Naive B cell (primary cell): Measurements from ENCODE around the gene ZBTB2. TPM values are rescaled to one million over a fixed set of nuclear protein-coding genes. Genes with fewer than 3 reads are reported as not detected.
"Not testable (repeated sequence)": the region's sequence is repeated elsewhere in the genome, so short reads cannot be mapped to it uniquely, and the experiment has no call there.

Experiments
- ATAC-seq, 2 donors: fragments of 150-1000 bp; cut with Tn5 transposase; 2 replicates each; pipeline ENCODE4 v1.10.0; 2021; ENCODE audit warnings: low read depth in 2 of 2, mild to moderate bottlenecking in 2 of 2, moderate library complexity in 2 of 2
- DNase-seq: peaks from one replicate; pipeline ENCODE4 v3.0.0; 2022
- H3K27ac Mint-ChIP-seq, 6 donors: one replicate each; pipeline ENCODE4 v1.8.0; 2020 to 2022; ENCODE audit warnings: mild to moderate bottlenecking in 6 of 6, mixed read lengths in 6 of 6, moderate library complexity in 5 of 6, inconsistent platforms in 2 of 6
- H3K27me3 Mint-ChIP-seq, 3 donors: one replicate each; pipeline ENCODE4 v1.8.0; 2021 to 2022; ENCODE audit warnings: mixed read lengths in 3 of 3, mild to moderate bottlenecking in 1 of 3
- H3K36me3 Mint-ChIP-seq, 2 donors: one replicate each; pipeline ENCODE4 v1.8.0; 2020 to 2022; ENCODE audit warnings: mixed read lengths in 2 of 2, inconsistent platforms in 1 of 2, mild to moderate bottlenecking in 1 of 2
- H3K4me1 Mint-ChIP-seq, 3 donors: one replicate each; pipeline ENCODE4 v1.8.0; 2020 to 2022; ENCODE audit warnings: mixed read lengths in 3 of 3, inconsistent platforms in 1 of 3, mild to moderate bottlenecking in 1 of 3, moderate library complexity in 1 of 3
- H3K4me3 Mint-ChIP-seq, 8 donors: one replicate each; pipeline ENCODE4 v1.8.0; 2020 to 2022; ENCODE audit warnings: mild to moderate bottlenecking in 8 of 8, mixed read lengths in 8 of 8, moderate library complexity in 8 of 8, inconsistent platforms in 2 of 8
- H3K9me3 Mint-ChIP-seq, 7 donors: one replicate each; pipeline ENCODE4 v1.8.0; 2020 to 2022; ENCODE audit warnings: mixed read lengths in 7 of 7, mild to moderate bottlenecking in 5 of 7, inconsistent platforms in 2 of 7, moderate library complexity in 1 of 7
- polyA plus RNA-seq, 6 donors: library from polyadenylated mRNA; unstranded; fragments of 300-500 nt; fragmentation: Illumina TruSeq; gene quantifications; one replicate each; pipeline ENCODE4 v1.2.3, GENCODE V29; 2021; ENCODE audit warnings: low read depth in 6 of 6

Gene ZBTB2
- polyA plus RNA-seq, 6 donors from 2014 or later: 11.6 to 22.7 (median 14.5) TPM

DNA sequence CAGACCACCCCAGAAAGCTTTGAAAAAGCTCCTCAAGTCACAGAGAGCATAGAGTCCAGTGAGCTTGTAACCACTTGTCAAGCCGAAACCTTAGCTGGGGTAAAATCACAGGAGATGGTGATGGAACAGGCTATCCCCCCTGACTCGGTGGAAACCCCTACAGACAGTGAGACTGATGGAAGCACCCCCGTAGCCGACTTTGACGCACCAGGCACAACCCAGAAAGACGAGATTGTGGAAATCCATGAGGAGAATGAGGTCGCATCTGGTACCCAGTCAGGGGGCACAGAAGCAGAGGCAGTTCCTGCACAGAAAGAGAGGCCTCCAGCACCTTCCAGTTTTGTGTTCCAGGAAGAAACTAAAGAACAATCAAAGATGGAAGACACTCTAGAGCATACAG is 39.6 kb downstream of the ZBTB2 start:
- Mint-ChIP-seq H3K27me3 (no peaks in the 10 kb centered on the region), H3K4me3 (no peak overlapping the region), H3K9me3 (no peaks in the 10 kb centered on the region), H3K36me3 (peaks cover 0 to 20% of the 10 kb centered on the region in 2 donors), H3K4me1 (peaks cover 0 to 5% (median 0%) of the 10 kb centered on the region in 3 donors), H3K27ac (no peak overlapping the region)
- ATAC-seq: no peak
- no peak for DNase-seq

DNA sequence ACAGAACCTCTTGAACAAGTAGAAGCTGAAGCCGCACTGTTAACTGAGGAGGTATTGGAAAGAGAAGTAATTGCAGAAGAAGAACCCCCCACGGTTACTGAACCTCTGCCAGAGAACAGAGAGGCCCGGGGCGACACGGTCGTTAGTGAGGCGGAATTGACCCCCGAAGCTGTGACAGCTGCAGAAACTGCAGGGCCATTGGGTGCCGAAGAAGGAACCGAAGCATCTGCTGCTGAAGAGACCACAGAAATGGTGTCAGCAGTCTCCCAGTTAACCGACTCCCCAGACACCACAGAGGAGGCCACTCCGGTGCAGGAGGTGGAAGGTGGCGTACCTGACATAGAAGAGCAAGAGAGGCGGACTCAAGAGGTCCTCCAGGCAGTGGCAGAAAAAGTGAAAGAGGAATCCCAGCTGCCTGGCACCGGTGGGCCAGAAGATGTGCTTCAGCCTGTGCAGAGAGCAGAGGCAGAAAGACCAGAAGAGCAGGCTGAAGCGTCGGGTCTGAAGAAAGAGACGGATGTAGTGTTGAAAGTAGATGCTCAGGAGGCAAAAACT is 40.1 kb downstream of the ZBTB2 start:
- H3K4me1 Mint-ChIP-seq: peaks cover 0 to 5% (median 0%) of the 10 kb centered on the region in 3 donors
- H3K4me3 Mint-ChIP-seq: no peak overlapping the region
- no peaks in the 10 kb centered on the region for H3K27me3 Mint-ChIP-seq
- peaks cover 0 to 20% of the 10 kb centered on the region in 2 donors for H3K36me3 Mint-ChIP-seq
- DNase-seq (no peak), ATAC-seq (no peak)
- H3K9me3 Mint-ChIP-seq: no peaks in the 10 kb centered on the region
- peak overlapping the region in 2 of 6 donors; percentile 44 to 86 for H3K27ac Mint-ChIP-seq

GRCh38 chr6:151350442-151351145 is 40.8 kb downstream of the ZBTB2 start:
- no peak for ATAC-seq
- H3K27ac Mint-ChIP-seq: peak overlapping the region in 2 of 6 donors; percentile 44 to 86

DNA sequence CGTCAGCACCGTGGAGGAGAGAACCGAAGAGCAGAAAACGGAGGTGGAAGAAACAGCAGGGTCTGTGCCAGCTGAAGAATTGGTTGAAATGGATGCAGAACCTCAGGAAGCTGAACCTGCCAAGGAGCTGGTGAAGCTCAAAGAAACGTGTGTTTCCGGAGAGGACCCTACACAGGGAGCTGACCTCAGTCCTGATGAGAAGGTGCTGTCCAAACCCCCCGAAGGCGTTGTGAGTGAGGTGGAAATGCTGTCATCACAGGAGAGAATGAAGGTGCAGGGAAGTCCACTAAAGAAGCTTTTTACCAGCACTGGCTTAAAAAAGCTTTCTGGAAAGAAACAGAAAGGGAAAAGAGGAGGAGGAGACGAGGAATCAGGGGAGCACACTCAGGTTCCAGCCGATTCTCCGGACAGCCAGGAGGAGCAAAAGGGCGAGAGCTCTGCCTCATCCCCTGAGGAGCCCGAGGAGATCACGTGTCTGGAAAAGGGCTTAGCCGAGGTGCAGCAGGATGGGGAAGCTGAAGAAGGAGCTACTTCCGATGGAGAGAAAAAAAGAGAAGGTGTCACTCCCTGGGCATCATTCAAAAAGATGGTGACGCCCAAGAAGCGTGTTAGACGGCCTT is 41.6 kb downstream of the ZBTB2 start:
- DNase-seq: no peak
- H3K4me3 Mint-ChIP-seq: no peak overlapping the region
- H3K36me3 Mint-ChIP-seq: peaks cover 0 to 20% of the 10 kb centered on the region in 2 donors
- H3K27ac Mint-ChIP-seq: peak overlapping the region in 1 of 6 donors; percentile 39
- peaks cover 0 to 5% (median 0%) of the 10 kb centered on the region in 3 donors for H3K4me1 Mint-ChIP-seq
- no peak for ATAC-seq
- H3K27me3 Mint-ChIP-seq: no peaks in the 10 kb centered on the region
- no peaks in the 10 kb centered on the region for H3K9me3 Mint-ChIP-seq

More at GRCh38 chr6:151350442-151351145, 40.8 kb downstream of the ZBTB2 start:
- peaks cover 0 to 20% of the 10 kb centered on the region in 2 donors for H3K36me3 Mint-ChIP-seq
- peaks cover 0 to 5% (median 0%) of the 10 kb centered on the region in 3 donors for H3K4me1 Mint-ChIP-seq
- no peak overlapping the region for H3K4me3 Mint-ChIP-seq
- DNase-seq: no peak
- no peaks in the 10 kb centered on the region for H3K9me3 Mint-ChIP-seq
- no peaks in the 10 kb centered on the region for H3K27me3 Mint-ChIP-seq

DNA sequence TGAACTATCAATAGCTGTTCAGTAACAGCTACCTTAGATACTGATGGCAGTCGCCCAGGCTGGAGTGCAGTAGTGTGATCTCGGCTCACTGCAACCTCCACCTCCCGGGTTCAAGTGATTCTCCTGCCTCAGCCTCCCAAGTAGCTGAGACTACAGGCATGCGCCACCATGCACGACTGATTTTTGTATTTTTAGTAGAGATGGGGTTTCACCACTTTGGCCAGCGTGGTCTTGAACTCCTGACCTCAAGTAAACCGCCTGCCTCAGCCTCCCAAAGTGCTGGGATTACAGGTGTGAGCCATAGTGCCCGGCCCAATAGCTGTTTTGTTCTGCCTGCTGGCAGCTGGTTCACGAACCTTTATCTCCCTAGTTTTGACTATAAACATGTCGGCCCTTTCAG is 48.6 kb downstream of the ZBTB2 start:
- not testable (repeated sequence) for H3K4me1 Mint-ChIP-seq, ATAC-seq, H3K27ac Mint-ChIP-seq, H3K9me3 Mint-ChIP-seq, DNase-seq, H3K4me3 Mint-ChIP-seq, H3K36me3 Mint-ChIP-seq, H3K27me3 Mint-ChIP-seq

DNA sequence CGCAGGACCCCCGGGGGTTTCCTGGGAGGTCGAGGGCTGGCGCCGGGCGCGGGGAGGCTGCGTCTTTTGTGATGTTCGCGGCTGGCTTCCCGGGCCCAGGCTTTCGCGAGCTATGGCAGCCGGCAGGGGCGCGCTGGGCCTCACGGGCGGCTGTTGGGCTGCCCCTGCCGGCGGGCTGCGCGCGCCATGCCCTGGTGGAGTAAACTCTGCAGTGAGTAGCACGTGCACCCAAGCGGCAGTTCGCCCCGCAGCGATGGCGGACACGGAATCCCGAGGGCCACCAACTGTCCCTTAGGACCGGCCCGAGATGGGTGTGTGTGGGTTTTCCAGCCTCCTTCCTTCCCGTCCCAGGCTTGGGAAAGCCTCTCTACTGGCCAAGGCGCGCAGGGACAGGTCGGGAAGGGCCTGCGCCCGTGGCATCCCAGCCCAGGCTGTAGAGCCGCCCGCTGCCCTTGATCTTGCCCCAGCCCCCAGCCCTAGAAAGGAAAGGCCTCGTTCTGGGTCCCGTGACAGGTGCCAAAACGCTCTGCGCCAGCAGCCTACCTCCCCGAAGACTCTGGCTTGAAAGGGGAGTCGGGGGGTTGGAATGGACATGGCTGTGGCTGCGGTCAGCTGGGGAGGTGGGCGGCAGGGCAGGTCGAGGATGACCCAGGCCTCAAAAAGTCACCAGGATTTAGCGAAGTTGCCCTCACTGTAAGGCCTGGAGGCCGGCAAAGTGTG is 49.7 kb downstream of the ZBTB2 start:
- H3K36me3 Mint-ChIP-seq: no peaks in the 10 kb centered on the region
- H3K4me3 Mint-ChIP-seq: no peak overlapping the region
- ATAC-seq (no peak), DNase-seq (no peak)
- no peaks in the 10 kb centered on the region for H3K4me1 Mint-ChIP-seq
- no peak overlapping the region for H3K27ac Mint-ChIP-seq
- H3K9me3 Mint-ChIP-seq: no peaks in the 10 kb centered on the region
- no peaks in the 10 kb centered on the region for H3K27me3 Mint-ChIP-seq

GRCh38 chr6:151340219-151340978 is 51.0 kb downstream of the ZBTB2 start:
- H3K4me3 Mint-ChIP-seq: no peak overlapping the region

DNA sequence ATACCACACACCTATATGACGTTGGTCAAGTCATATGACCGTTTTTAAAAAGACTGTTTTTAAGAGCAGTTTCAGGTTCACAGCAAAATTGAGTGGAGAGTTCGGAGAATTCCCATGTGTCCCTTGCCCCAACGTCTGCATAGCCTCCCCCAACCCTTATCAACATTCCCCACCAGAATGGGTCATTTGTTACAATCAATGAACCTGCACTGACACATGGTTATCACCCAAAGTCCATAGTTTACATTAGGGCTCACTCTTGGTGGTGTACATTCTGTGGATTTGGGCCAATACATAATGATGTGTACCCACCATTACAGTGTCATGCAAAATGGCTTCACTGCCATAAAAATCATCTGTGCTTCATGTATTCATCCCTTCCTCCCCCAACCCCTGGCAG is 52.0 kb downstream of the ZBTB2 start:
- H3K9me3 Mint-ChIP-seq: peaks cover 0 to 2% (median 0%) of the 10 kb centered on the region in 7 donors
- peak overlapping the region in 1 of 8 donors; percentile 10 for H3K4me3 Mint-ChIP-seq
- H3K4me1 Mint-ChIP-seq: peaks cover 0 to 4% (median 3%) of the 10 kb centered on the region in 3 donors
- H3K27ac Mint-ChIP-seq: no peak overlapping the region
- no peaks in the 10 kb centered on the region for H3K27me3 Mint-ChIP-seq
- no peak for ATAC-seq
- H3K36me3 Mint-ChIP-seq: no peaks in the 10 kb centered on the region
- no peak for DNase-seq

More at GRCh38 chr6:151340219-151340978, 51.0 kb downstream of the ZBTB2 start:
- Mint-ChIP-seq H3K27ac (no peak overlapping the region), H3K4me1 (no peaks in the 10 kb centered on the region), H3K27me3 (no peaks in the 10 kb centered on the region), H3K9me3 (peaks cover 0 to 2% (median 0%) of the 10 kb centered on the region in 7 donors), H3K36me3 (no peaks in the 10 kb centered on the region)
- DNase-seq: no peak
- ATAC-seq: no peak

GRCh38 chr6:151338651-151339200 is 52.6 kb downstream of the ZBTB2 start:
- H3K9me3 Mint-ChIP-seq: peaks cover 0 to 2% (median 0%) of the 10 kb centered on the region in 7 donors
- no peak overlapping the region for H3K27ac Mint-ChIP-seq
- H3K36me3 Mint-ChIP-seq: no peaks in the 10 kb centered on the region
- ATAC-seq: no peak
- H3K4me1 Mint-ChIP-seq: peaks cover 3 to 4% (median 4%) of the 10 kb centered on the region in 3 donors
- H3K4me3 Mint-ChIP-seq: no peak overlapping the region
- no peaks in the 10 kb centered on the region for H3K27me3 Mint-ChIP-seq
- no peak for DNase-seq

GRCh38 chr6:151335930-151336329 is 55.4 kb downstream of the ZBTB2 start:
- no peaks in the 10 kb centered on the region for H3K27me3 Mint-ChIP-seq
- H3K36me3 Mint-ChIP-seq: no peaks in the 10 kb centered on the region
- H3K27ac Mint-ChIP-seq: no peak overlapping the region
- peaks cover 3 to 5% (median 4%) of the 10 kb centered on the region in 3 donors for H3K4me1 Mint-ChIP-seq
- ATAC-seq: no peak
- no peak overlapping the region for H3K4me3 Mint-ChIP-seq
- no peak for DNase-seq
- H3K9me3 Mint-ChIP-seq: peaks cover 0 to 2% (median 0%) of the 10 kb centered on the region in 7 donors

DNA sequence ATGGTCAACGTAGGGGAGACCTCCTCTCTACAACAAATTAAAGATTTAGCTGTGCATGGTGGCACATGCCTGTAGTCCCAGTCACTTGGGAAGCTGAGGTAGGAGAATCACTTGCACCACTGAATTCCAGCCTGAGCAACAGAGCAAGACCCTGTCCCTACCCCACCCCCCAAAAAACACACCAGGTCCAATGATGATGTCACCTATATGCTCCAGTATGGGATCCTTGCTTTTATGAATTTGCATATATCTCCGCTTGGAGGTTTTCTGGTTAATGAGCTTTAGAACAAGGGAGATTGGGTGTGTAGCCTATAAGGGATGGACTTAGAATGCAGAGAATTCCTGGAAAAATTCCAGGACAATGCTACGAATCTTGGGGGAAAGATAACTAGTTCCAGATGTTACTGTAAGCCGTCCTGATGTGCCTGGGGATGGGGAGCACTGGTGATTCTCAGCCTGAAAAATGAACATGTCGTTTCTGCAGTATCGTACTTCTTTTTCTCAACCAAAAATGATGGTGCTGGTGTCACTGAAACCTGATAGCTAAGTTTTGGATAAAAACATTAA is 61.1 kb downstream of the ZBTB2 start:
- peaks cover 4 to 16% (median 12%) of the 10 kb centered on the region in 3 donors for H3K4me1 Mint-ChIP-seq
- no peak overlapping the region for H3K4me3 Mint-ChIP-seq
- H3K27ac Mint-ChIP-seq: no peak overlapping the region
- peaks cover 5 to 18% (median 11%) of the 10 kb centered on the region in 3 donors for H3K27me3 Mint-ChIP-seq
- no peaks in the 10 kb centered on the region for H3K36me3 Mint-ChIP-seq
- ATAC-seq (no peak), DNase-seq (no peak)
- H3K9me3 Mint-ChIP-seq: no peaks in the 10 kb centered on the region

- peaks cover 5 to 31% (median 14%) of the 10 kb centered on the region in 3 donors for H3K27me3 Mint-ChIP-seq
- H3K36me3 Mint-ChIP-seq: peaks cover 0 to 5% of the 10 kb centered on the region in 2 donors
- H3K9me3 Mint-ChIP-seq: no peaks in the 10 kb centered on the region
- no peak overlapping the region for H3K4me3 Mint-ChIP-seq
- peaks cover 14 to 22% (median 21%) of the 10 kb centered on the region in 3 donors for H3K4me1 Mint-ChIP-seq
- ATAC-seq: no peak
- no peak for DNase-seq
- H3K27ac Mint-ChIP-seq: no peak overlapping the region
Measured at GRCh38 chr6:151327101-151327500, 64.3 kb downstream of the ZBTB2 start.
